ENCODE data around the gene SEL1L3. TPM values are rescaled to one million over a fixed set of nuclear protein-coding genes. Genes with fewer than 3 reads are reported as not detected.

SEL1L3 gene
- total and polyA plus RNA-seq, 9 of the 15 experiments (the other 6 are each of a cell fraction or from before 2014, with no cell fraction given), result 10.0 to 44.3 (median 21.6) TPM

DNA sequence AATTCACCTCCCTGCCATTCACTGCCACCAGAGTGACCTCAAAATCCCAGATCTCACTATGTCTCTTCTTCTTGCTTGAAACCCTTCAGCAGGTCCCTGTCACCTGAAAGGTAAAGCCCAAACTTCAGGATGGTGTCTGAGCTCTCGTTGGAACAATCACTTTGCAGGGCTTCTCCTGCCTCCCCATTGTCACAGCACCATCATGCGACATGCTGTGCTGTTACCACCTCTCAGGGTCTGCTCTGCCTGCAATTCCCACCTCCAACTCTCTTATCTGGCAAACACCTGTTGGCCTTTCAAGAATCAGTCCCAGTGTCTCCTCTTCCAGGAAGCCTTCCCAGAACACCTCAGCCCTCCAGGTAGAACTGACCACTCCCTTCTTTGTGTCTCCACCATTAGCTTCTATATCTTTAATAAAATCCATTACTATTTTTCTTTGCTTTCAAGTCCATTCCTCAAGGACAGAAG lies 46.2 kb downstream of the SEL1L3 start:
- no peak for ATAC-seq

GRCh38 chr4:25815586-25815985 lies 47.2 kb downstream of the SEL1L3 start:
- H3K27ac ChIP-seq (ENCODE audit: extremely low read depth, low read depth, low read length), result no peak overlapping the region
- CTCF ChIA-PET (ENCODE audit: low intra/inter-chr PET ratio), result no interaction called here
- H3K4me2 ChIP-seq (ENCODE audit: insufficient read depth, low read length), result no peak overlapping the region
- 86% methylated on average over 5 of the region's 5 CpGs for WGBS (ENCODE audit: insufficient coverage, low coverage, missing lambda C conversion rate)
- H3K36me3 ChIP-seq (ENCODE audit: control insufficient read depth, insufficient read depth, low read length), result peaks cover 16% of the 10 kb centered on the region; the same call in 2 of the 3 replicates
- H3K9me3 ChIP-seq (replicated peaks; ENCODE audit: control insufficient read depth, insufficient read depth, low read depth, low read length), result no peaks in the 10 kb centered on the region
- no TSS peak for BruUV-seq (replicated peaks)
- H3K9me1 ChIP-seq (ENCODE audit: control insufficient read depth, insufficient read depth, low read length), result no peaks in the 10 kb centered on the region
- POLR2A ChIA-PET, result interaction anchor here (0.7 to 1.1 kb wide), 2 partner anchors 17 to 49 kb away, joined by 3 to 5 read pairs; no protein-coding TSS in a partner anchor
- H2AFZ ChIP-seq (ENCODE audit: low read depth, low read length), result no peak overlapping the region
- no peak overlapping the region for H3K9ac ChIP-seq (ENCODE audit: insufficient read depth in 1 of 2, low read depth in 2 of 2, low read length in 2 of 2)
- in situ Hi-C loops (cut with MboI), result no loop called here
- intact Hi-C loops (cut with micrococcal nuclease), result no loop called here
- ATAC-seq (no peak), FAIRE-seq (no peak), DNase-seq (ENCODE audit: extremely low read depth in 1 of 4, low spot score in 3 of 4) (no peak)
- H4K20me1 ChIP-seq (replicated peaks; ENCODE audit: control insufficient read depth, insufficient read depth, low read length), result no peaks in the 10 kb centered on the region
- no peak overlapping the region for H3K4me3 ChIP-seq
- H3K79me2 ChIP-seq (ENCODE audit: control insufficient read depth, insufficient read depth, low read length), result no peaks in the 10 kb centered on the region
- no peaks in the 10 kb centered on the region for H3K27me3 ChIP-seq (ENCODE audit: control insufficient read depth in 2 of 2, insufficient read depth in 2 of 2, low read length in 2 of 2)
- no peaks in the 10 kb centered on the region for H3K4me1 ChIP-seq (replicated peaks in 1 of 2; ENCODE audit: control insufficient read depth in 2 of 2, insufficient read depth in 2 of 2, low read length in 2 of 2)
- no peak for TF ChIP-seq TRIM28 (IDR thresholded peaks at IDR 0.05)
- TF ChIP-seq ARID4B (CRISPR knock-in tag; IDR thresholded peaks at IDR 0.05), result no peak
- no peak for TF ChIP-seq RNF2 (IDR thresholded peaks at IDR 0.05)
- TF ChIP-seq PCBP2 (IDR thresholded peaks at IDR 0.05; ENCODE audit: low read depth, low read length, poor library complexity, severe bottlenecking), result no peak
- TF ChIP-seq ARID1B (IDR thresholded peaks at IDR 0.05), result no peak
- no peak for TF ChIP-seq U2AF2 (optimal IDR thresholded peaks at IDR 0.05; ENCODE audit: low read depth, low read length)
- no peak for TF ChIP-seq TCFL5 (CRISPR knock-in tag; conservative IDR thresholded peaks at IDR 0.05)
- TF ChIP-seq NFE2 (IDR thresholded peaks at IDR 0.05; ENCODE audit: low read depth), result no peak
- no peak for TF ChIP-seq ZNF124 (CRISPR knock-in tag; IDR thresholded peaks at IDR 0.05)
- TF ChIP-seq BDP1 (IDR thresholded peaks at IDR 0.05; ENCODE audit: insufficient read depth, insufficient read length), result no peak
- no peak for TF ChIP-seq SNRNP70 (optimal IDR thresholded peaks at IDR 0.05; ENCODE audit: low read depth, low read length)
- no peak for TF ChIP-seq ZNF444 (CRISPR knock-in tag; IDR thresholded peaks at IDR 0.05)
- no peak for TF ChIP-seq ZNF239 (CRISPR knock-in tag; IDR thresholded peaks at IDR 0.05)

More for the DNA sequence above, 46.2 kb downstream of the SEL1L3 start:
- no peaks in the 10 kb centered on the region for H3K9me1 ChIP-seq (ENCODE audit: control insufficient read depth, insufficient read depth, low read length)
- no peak for DNase-seq (ENCODE audit: extremely low read depth in 1 of 4, low spot score in 3 of 4)
- no peaks in the 10 kb centered on the region for H3K79me2 ChIP-seq (ENCODE audit: control insufficient read depth, insufficient read depth, low read length)
- intact Hi-C loops (cut with micrococcal nuclease) (no loop called here), in situ Hi-C loops (cut with MboI) (no loop called here)
- BruUV-seq (replicated peaks), result no TSS peak
- no peaks in the 10 kb centered on the region for H3K9me3 ChIP-seq (replicated peaks; ENCODE audit: control insufficient read depth, insufficient read depth, low read depth, low read length)
- no peak overlapping the region; a peak in 1 of 4 replicates for H3K9ac ChIP-seq (ENCODE audit: insufficient read depth in 1 of 2, low read depth in 2 of 2, low read length in 2 of 2)
- no peak overlapping the region for H3K4me2 ChIP-seq (ENCODE audit: insufficient read depth, low read length)
- ChIA-PET POLR2A (interaction anchor here (0.7 to 1.1 kb wide), 2 partner anchors 18 to 20 kb away, joined by 3 to 5 read pairs; no protein-coding TSS in a partner anchor), CTCF (ENCODE audit: low intra/inter-chr PET ratio) (no interaction called here)
- no peaks in the 10 kb centered on the region for H3K27me3 ChIP-seq (ENCODE audit: control insufficient read depth in 2 of 2, insufficient read depth in 2 of 2, low read length in 2 of 2)
- 71% methylated on average over 2 of the region's 2 CpGs for WGBS (ENCODE audit: insufficient coverage, low coverage, missing lambda C conversion rate)
- no peak overlapping the region for H3K4me3 ChIP-seq
- no peak for FAIRE-seq
- peaks cover 20% of the 10 kb centered on the region; the same call in 2 of the 3 replicates for H3K36me3 ChIP-seq (ENCODE audit: control insufficient read depth, insufficient read depth, low read length)
- H3K27ac ChIP-seq (ENCODE audit: extremely low read depth, low read depth, low read length), result no peak overlapping the region
- no peaks in the 10 kb centered on the region for H3K4me1 ChIP-seq (replicated peaks in 1 of 2; ENCODE audit: control insufficient read depth in 2 of 2, insufficient read depth in 2 of 2, low read length in 2 of 2)
- TF ChIP-seq TAF9B (IDR thresholded peaks at IDR 0.05; ENCODE audit: partially characterized antibody), result no peak
- TF ChIP-seq ZFP36 (IDR thresholded peaks at IDR 0.05; ENCODE audit: low read depth, low read length, partially characterized antibody), result peak; percentile 87
- H4K20me1 ChIP-seq (replicated peaks; ENCODE audit: control insufficient read depth, insufficient read depth, low read length), result no peaks in the 10 kb centered on the region
- no peak overlapping the region for H2AFZ ChIP-seq (ENCODE audit: low read depth, low read length)
